ENCODE results near the gene LPP. TPM values are rescaled to one million over a fixed set of nuclear protein-coding genes. Genes with fewer than 3 reads are reported as not detected.

LPP gene
- total RNA-seq, 5 donors from 2014 or later (not counting 1 experiment from before 2014, with no cell fraction given): 23.8 to 82.6 (median 39.3) TPM

GRCh38 chr3:188233320-188233719 is 79.4 kb downstream of the LPP start:
- H3K27ac ChIP-seq (ENCODE audit: low read length): no peak overlapping the region
- peaks cover 8 to 32% (median 9%) of the 10 kb centered on the region in 3 donors for H3K4me1 Mint-ChIP-seq
- H3K36me3 ChIP-seq (ENCODE audit: control insufficient read depth in 2 of 2, extremely low read depth in 1 of 2, insufficient read depth in 1 of 2, low read length in 1 of 2): no peaks in the 10 kb centered on the region
- no peak overlapping the region for H3K27ac Mint-ChIP-seq
- ATAC-seq (replicated peaks in 1 of 4): no peak
- POLR2A ChIA-PET: no interaction called here
- H3K4me3 Mint-ChIP-seq: no peak overlapping the region
- H3K9me3 ChIP-seq: no peaks in the 10 kb centered on the region
- no peaks in the 10 kb centered on the region for H3K27me3 ChIP-seq (replicated peaks in 1 of 2; ENCODE audit: control insufficient read depth in 2 of 2, extremely low read depth in 1 of 2, insufficient read depth in 2 of 2, low read length in 1 of 2)
- H3K36me3 Mint-ChIP-seq: peaks cover 52% of the 10 kb centered on the region
- WGBS (ENCODE audit: insufficient coverage): no CpG with 5 or more reads among the region's 1 CpG
- no peaks in the 10 kb centered on the region for H3K9me3 Mint-ChIP-seq
- H3K27me3 Mint-ChIP-seq: no peaks in the 10 kb centered on the region
- H3K4me1 ChIP-seq (ENCODE audit: control insufficient read depth in 1 of 2, extremely low read depth in 1 of 2, insufficient read depth in 2 of 2, low read length in 2 of 2): no peaks in the 10 kb centered on the region
- H3K4me3 ChIP-seq (ENCODE audit: control insufficient read depth in 1 of 2, extremely low read depth in 1 of 2, low read length in 1 of 2): no peak overlapping the region
- CTCF ChIA-PET: no interaction called here
- DNase-seq: no peak

- POLR2A ChIA-PET: no interaction called here
- Mint-ChIP-seq H3K4me1 (peaks cover 8 to 33% (median 9%) of the 10 kb centered on the region in 3 donors), H3K27ac (no peak overlapping the region), H3K4me3 (no peak overlapping the region), H3K36me3 (peaks cover 48% of the 10 kb centered on the region), H3K27me3 (no peaks in the 10 kb centered on the region), H3K9me3 (no peaks in the 10 kb centered on the region)
- Histone ChIP-seq H3K27me3 (replicated peaks in 1 of 2; ENCODE audit: control insufficient read depth in 2 of 2, extremely low read depth in 1 of 2, insufficient read depth in 2 of 2, low read length in 1 of 2) (no peaks in the 10 kb centered on the region), H3K9me3 (no peaks in the 10 kb centered on the region), H3K27ac (ENCODE audit: low read length) (no peak overlapping the region), H3K4me1 (ENCODE audit: control insufficient read depth in 1 of 2, extremely low read depth in 1 of 2, insufficient read depth in 2 of 2, low read length in 2 of 2) (no peaks in the 10 kb centered on the region), H3K36me3 (ENCODE audit: control insufficient read depth in 2 of 2, extremely low read depth in 1 of 2, insufficient read depth in 1 of 2, low read length in 1 of 2) (no peaks in the 10 kb centered on the region), H3K4me3 (ENCODE audit: control insufficient read depth in 1 of 2, extremely low read depth in 1 of 2, low read length in 1 of 2) (no peak overlapping the region)
- ATAC-seq (replicated peaks in 1 of 4) (no peak), DNase-seq (no peak)
- 100% methylated on average over 2 of the region's 3 CpGs for WGBS (ENCODE audit: insufficient coverage)
- CTCF ChIA-PET: no interaction called here
These were observed 80.2 kb downstream of the LPP start for GRCh38 chr3:188234132-188234531.

- Mint-ChIP-seq H3K27me3 (no peaks in the 10 kb centered on the region), H3K9me3 (no peaks in the 10 kb centered on the region), H3K4me1 (peaks cover 8 to 36% (median 9%) of the 10 kb centered on the region in 3 donors), H3K36me3 (peaks cover 38% of the 10 kb centered on the region), H3K4me3 (no peak overlapping the region), H3K27ac (no peak overlapping the region)
- H3K27ac ChIP-seq (ENCODE audit: low read length): no peak overlapping the region
- no peak overlapping the region for H3K4me3 ChIP-seq (ENCODE audit: control insufficient read depth in 1 of 2, extremely low read depth in 1 of 2, low read length in 1 of 2)
- no peak for DNase-seq
- no peaks in the 10 kb centered on the region for H3K27me3 ChIP-seq (replicated peaks in 1 of 2; ENCODE audit: control insufficient read depth in 2 of 2, extremely low read depth in 1 of 2, insufficient read depth in 2 of 2, low read length in 1 of 2)
- ChIA-PET CTCF (no interaction called here), POLR2A (no interaction called here)
- 60% methylated on average over 1 of the region's 4 CpGs for WGBS (ENCODE audit: insufficient coverage)
- H3K9me3 ChIP-seq: no peaks in the 10 kb centered on the region
- no peaks in the 10 kb centered on the region for H3K36me3 ChIP-seq (ENCODE audit: control insufficient read depth in 2 of 2, extremely low read depth in 1 of 2, insufficient read depth in 1 of 2, low read length in 1 of 2)
- no peaks in the 10 kb centered on the region for H3K4me1 ChIP-seq (ENCODE audit: control insufficient read depth in 1 of 2, extremely low read depth in 1 of 2, insufficient read depth in 2 of 2, low read length in 2 of 2)
- no peak for ATAC-seq (replicated peaks in 1 of 4)
These were observed 82.3 kb downstream of the LPP start for GRCh38 chr3:188236271-188236670.

GRCh38 chr3:188239035-188239434 is 85.1 kb downstream of the LPP start:
- POLR2A ChIA-PET: no interaction called here
- Mint-ChIP-seq H3K4me1 (peaks cover 6 to 34% (median 8%) of the 10 kb centered on the region in 3 donors), H3K9me3 (no peaks in the 10 kb centered on the region), H3K27ac (no peak overlapping the region), H3K36me3 (peaks cover 31% of the 10 kb centered on the region), H3K4me3 (no peak overlapping the region), H3K27me3 (no peaks in the 10 kb centered on the region)
- Histone ChIP-seq H3K4me3 (ENCODE audit: control insufficient read depth in 1 of 2, extremely low read depth in 1 of 2, low read length in 1 of 2) (no peak overlapping the region), H3K9me3 (no peaks in the 10 kb centered on the region), H3K4me1 (ENCODE audit: control insufficient read depth in 1 of 2, extremely low read depth in 1 of 2, insufficient read depth in 2 of 2, low read length in 2 of 2) (no peaks in the 10 kb centered on the region), H3K36me3 (ENCODE audit: control insufficient read depth in 2 of 2, extremely low read depth in 1 of 2, insufficient read depth in 1 of 2, low read length in 1 of 2) (no peaks in the 10 kb centered on the region), H3K27ac (ENCODE audit: low read length) (no peak overlapping the region), H3K27me3 (replicated peaks in 1 of 2; ENCODE audit: control insufficient read depth in 2 of 2, extremely low read depth in 1 of 2, insufficient read depth in 2 of 2, low read length in 1 of 2) (no peaks in the 10 kb centered on the region)
- ATAC-seq (replicated peaks in 1 of 4) (no peak), DNase-seq (no peak)
- WGBS (ENCODE audit: insufficient coverage): 100% methylated on average over 4 of the region's 7 CpGs
- CTCF ChIA-PET: no interaction called here

- whole genome bisulfite sequencing (ENCODE audit: insufficient coverage): no CpG with 5 or more reads among the region's 1 CpG
- Histone ChIP-seq H3K27me3 (replicated peaks in 1 of 2; ENCODE audit: control insufficient read depth in 2 of 2, extremely low read depth in 1 of 2, insufficient read depth in 2 of 2, low read length in 1 of 2) (no peaks in the 10 kb centered on the region), H3K9me3 (no peaks in the 10 kb centered on the region), H3K27ac (ENCODE audit: low read length) (no peak overlapping the region), H3K4me3 (ENCODE audit: control insufficient read depth in 1 of 2, extremely low read depth in 1 of 2, low read length in 1 of 2) (no peak overlapping the region), H3K4me1 (ENCODE audit: control insufficient read depth in 1 of 2, extremely low read depth in 1 of 2, insufficient read depth in 2 of 2, low read length in 2 of 2) (no peaks in the 10 kb centered on the region), H3K36me3 (ENCODE audit: control insufficient read depth in 2 of 2, extremely low read depth in 1 of 2, insufficient read depth in 1 of 2, low read length in 1 of 2) (no peaks in the 10 kb centered on the region)
- no peaks in the 10 kb centered on the region for H3K27me3 Mint-ChIP-seq
- peaks cover 26% of the 10 kb centered on the region for H3K36me3 Mint-ChIP-seq
- CTCF ChIA-PET: interaction anchor here in 1 of 2 donors (0.6 kb wide), 1 partner anchor 1105 kb away, joined by 3 read pairs; no protein-coding TSS in a partner anchor
- H3K27ac Mint-ChIP-seq: no peak overlapping the region
- H3K9me3 Mint-ChIP-seq: no peaks in the 10 kb centered on the region
- POLR2A ChIA-PET: no interaction called here
- DNase-seq: no peak
- H3K4me3 Mint-ChIP-seq: no peak overlapping the region
- peaks cover 5 to 34% (median 6%) of the 10 kb centered on the region in 3 donors for H3K4me1 Mint-ChIP-seq
- ATAC-seq (replicated peaks in 1 of 4): no peak
These were observed 85.6 kb downstream of the LPP start for GRCh38 chr3:188239577-188239976.

GRCh38 chr3:188240189-188240981 is 86.4 kb downstream of the LPP start:
- CTCF ChIA-PET: no interaction called here
- H3K27me3 Mint-ChIP-seq: no peaks in the 10 kb centered on the region
- H3K4me1 Mint-ChIP-seq: peaks cover 0 to 33% (median 6%) of the 10 kb centered on the region in 3 donors
- POLR2A ChIA-PET: no interaction called here
- Histone ChIP-seq H3K27ac (ENCODE audit: low read length) (no peak overlapping the region), H3K9me3 (no peaks in the 10 kb centered on the region), H3K36me3 (ENCODE audit: control insufficient read depth in 2 of 2, extremely low read depth in 1 of 2, insufficient read depth in 1 of 2, low read length in 1 of 2) (no peaks in the 10 kb centered on the region), H3K4me3 (ENCODE audit: control insufficient read depth in 1 of 2, extremely low read depth in 1 of 2, low read length in 1 of 2) (no peak overlapping the region), H3K4me1 (ENCODE audit: control insufficient read depth in 1 of 2, extremely low read depth in 1 of 2, insufficient read depth in 2 of 2, low read length in 2 of 2) (no peaks in the 10 kb centered on the region), H3K27me3 (replicated peaks in 1 of 2; ENCODE audit: control insufficient read depth in 2 of 2, extremely low read depth in 1 of 2, insufficient read depth in 2 of 2, low read length in 1 of 2) (no peaks in the 10 kb centered on the region)
- DNase-seq (no peak), ATAC-seq (replicated peaks in 1 of 4) (no peak)
- no CpG with 5 or more reads among the region's 7 CpGs for WGBS (ENCODE audit: insufficient coverage)
- no peak overlapping the region for H3K4me3 Mint-ChIP-seq
- no peak overlapping the region for H3K27ac Mint-ChIP-seq
- no peaks in the 10 kb centered on the region for H3K9me3 Mint-ChIP-seq
- H3K36me3 Mint-ChIP-seq: peaks cover 22% of the 10 kb centered on the region

All from T-cell (primary cell).